ENCODE results near the gene SLC39A2.

- TF ChIP-seq CTCF (IDR thresholded peaks at IDR 0.05 in 4 of 5, conservative IDR thresholded peaks at IDR 0.05 in 1 of 5) (no peak), POLR2A (IDR thresholded peaks at IDR 0.05) (no peak)
Observed at GRCh38 chr14:20996521-20996920, 2.6 kb upstream of the SLC39A2 start.
